CD4-positive, alpha-beta memory T cell (primary cell): ENCODE data around the gene SLC11A1. TPM values are rescaled to one million over a fixed set of nuclear protein-coding genes. Genes with fewer than 3 reads are reported as not detected.

ENCODE experiments used
- CTCF ChIA-PET: fragments of 350-600 bp; sonication (Branson Sonifier 250); formaldehyde crosslinking; loops from one replicate; lab custom pipeline; 2021; ENCODE audit warnings: inconsistent platforms; ENCODE audit not compliant: partially characterized antibody; lab: Charles Lee
- POLR2A ChIA-PET: fragments of 350-600 bp; sonication (Branson Sonifier 250); formaldehyde crosslinking; loops from one replicate; lab custom pipeline; 2021; ENCODE audit not compliant: partially characterized antibody; lab: Charles Lee
- DNase-seq, 5 donors: peaks; one replicate each; pipeline versions ENCODE4 v3.0.0 to v3.0.0-alpha.2; 2020 to 2022; ENCODE audit warnings: mixed read lengths in 1 of 5
- H3K27ac ChIP-seq: one replicate; pipeline ENCODE4 v1.7.0; 2013; ENCODE audit warnings: low read depth, low read length
- H3K27me3 ChIP-seq: 2 replicates; pipeline ENCODE4 v1.7.0; 2013; ENCODE audit warnings: mild to moderate bottlenecking, low read length, moderate library complexity; ENCODE audit not compliant: insufficient read depth
- H3K36me3 ChIP-seq: 2 replicates; pipeline ENCODE4 v1.7.0; 2013; ENCODE audit warnings: mild to moderate bottlenecking, low read length, moderate library complexity; ENCODE audit not compliant: insufficient read depth
- H3K4me1 ChIP-seq: 2 replicates; pipeline ENCODE4 v1.7.0; 2013; ENCODE audit warnings: mild to moderate bottlenecking, low read length, moderate library complexity; ENCODE audit not compliant: insufficient read depth
- H3K4me3 ChIP-seq, 2 donors: one replicate each; pipeline ENCODE4 v1.7.0; 2013; ENCODE audit warnings: low read length in 2 of 2, mild to moderate bottlenecking in 1 of 2
- H3K9me3 ChIP-seq, 2 donors: one replicate each; pipeline ENCODE4 v1.7.0; 2013; ENCODE audit warnings: low read length in 2 of 2, control low read depth in 1 of 2; ENCODE audit not compliant: control insufficient read depth in 1 of 2
- H3K27ac Mint-ChIP-seq, 7 donors: one replicate each; pipeline ENCODE4 v1.8.0; 2020 to 2021; ENCODE audit warnings: mixed read lengths in 7 of 7, mild to moderate bottlenecking in 6 of 7, inconsistent platforms in 3 of 7, moderate library complexity in 3 of 7
- H3K27me3 Mint-ChIP-seq, 2 donors: one replicate each; pipeline ENCODE4 v1.8.0; 2020 to 2021; ENCODE audit warnings: mixed read lengths in 2 of 2
- H3K36me3 Mint-ChIP-seq, 2 donors: one replicate each; pipeline ENCODE4 v1.8.0; 2020 to 2021; ENCODE audit warnings: mixed read lengths in 2 of 2, inconsistent platforms in 1 of 2, mild to moderate bottlenecking in 1 of 2
- H3K4me1 Mint-ChIP-seq, 4 donors: one replicate each; pipeline ENCODE4 v1.8.0; 2020 to 2021; ENCODE audit warnings: mixed read lengths in 4 of 4, mild to moderate bottlenecking in 1 of 4
- H3K4me3 Mint-ChIP-seq, 8 donors: one replicate each; pipeline ENCODE4 v1.8.0; 2020 to 2021; ENCODE audit warnings: mixed read lengths in 8 of 8, mild to moderate bottlenecking in 7 of 8, moderate library complexity in 6 of 8, inconsistent platforms in 3 of 8
- H3K9me3 Mint-ChIP-seq, 8 donors: one replicate each; pipeline ENCODE4 v1.8.0; 2020 to 2021; ENCODE audit warnings: mixed read lengths in 8 of 8, mild to moderate bottlenecking in 5 of 8, inconsistent platforms in 3 of 8, moderate library complexity in 1 of 8
- intact Hi-C: fragments of 100-400 bp; cut with micrococcal nuclease; formaldehyde crosslinking; loops from one replicate; pipeline ENCODE4 v1.15.1; 2023
- polyA plus RNA-seq, 2 donors: library from polyadenylated mRNA; unstranded; fragments of 300-500 nt; fragmentation: Illumina TruSeq; gene quantifications; one replicate each; pipeline ENCODE4 v1.2.3, GENCODE V29; 2021
- total RNA-seq, 2 experiments: library from RNA; stranded (reverse); gene quantifications; one replicate each; pipeline ENCODE4 v1.2.3, GENCODE V29; 2021

SLC11A1 gene
- total and polyA plus RNA-seq, 4 experiments from 2014 or later, result 0.37 to 1.9 (median 1.1) TPM

DNA sequence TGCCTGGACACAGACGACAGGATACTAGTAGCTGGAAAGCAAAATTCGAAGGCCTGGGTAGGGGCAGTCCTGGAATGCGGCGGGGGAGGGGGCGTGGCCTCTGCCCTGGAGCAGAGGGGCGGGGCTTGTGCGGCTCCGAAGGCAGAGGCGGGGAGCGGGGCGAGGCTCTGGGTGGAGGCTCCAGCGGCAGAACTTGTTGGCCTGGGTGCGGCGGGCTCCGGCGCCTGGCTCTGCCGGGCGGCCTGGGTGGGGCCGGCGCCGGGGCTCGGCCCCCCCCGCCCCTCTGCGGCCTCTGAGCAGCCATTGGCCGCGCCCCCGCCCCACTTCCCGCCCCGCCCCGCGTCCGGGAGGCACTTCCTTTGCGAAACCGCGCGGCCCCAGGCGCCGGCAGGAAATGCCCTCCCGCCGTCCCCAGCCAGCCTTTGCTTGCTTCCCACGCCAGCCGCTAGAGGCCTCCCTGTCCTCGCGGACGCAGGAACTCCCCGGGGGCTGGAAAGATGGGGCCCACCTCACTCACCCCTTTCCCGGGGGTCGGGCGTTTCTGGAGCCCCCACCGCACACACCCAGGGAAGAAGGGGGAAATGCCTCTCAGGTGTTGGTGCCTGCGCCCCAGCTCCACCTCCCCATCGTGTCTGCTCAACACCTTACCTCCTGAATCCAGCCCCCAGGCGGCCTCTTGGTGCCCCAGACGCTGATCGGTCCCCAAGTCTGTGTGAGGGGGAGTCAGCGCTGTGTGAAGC is 24.3 kb downstream of the SLC11A1 start:
- H3K27me3 ChIP-seq, result no peaks in the 10 kb centered on the region
- H3K36me3 ChIP-seq, result peaks cover 25% of the 10 kb centered on the region
- Mint-ChIP-seq H3K36me3 (peaks cover 6 to 40% of the 10 kb centered on the region in 2 donors), H3K27ac (peak overlapping the region; percentile 93 to 100 (median 96)), H3K4me1 (peaks cover 32 to 67% (median 50%) of the 10 kb centered on the region in 4 donors), H3K4me3 (peak overlapping the region; percentile 80 to 91 (median 87)), H3K27me3 (no peaks in the 10 kb centered on the region), H3K9me3 (no peaks in the 10 kb centered on the region)
- H3K27ac ChIP-seq, result peak overlapping the region; percentile 71
- CTCF ChIA-PET, result interaction anchor here (0.5 to 2.7 kb wide), 11 partner anchors 10 to 281 kb away, joined by 3 to 18 read pairs (median 4); partner anchors contain the start of genes AAMP and PNKD
- DNase-seq, result peak; percentile 88 to 92 (median 91)
- POLR2A ChIA-PET, result interaction anchor here (0.8 to 6.1 kb wide), 20 partner anchors 9 to 841 kb away, joined by 3 to 109 read pairs (median 4); partner anchors contain the start of genes AAMP, BCS1L, CATIP and PNKD
- peak overlapping the region; percentile 34 to 63 for H3K4me3 ChIP-seq
- no peaks in the 10 kb centered on the region for H3K9me3 ChIP-seq
- intact Hi-C loops, result loop anchor here (1.0 to 5.0 kb wide), 11 partner anchors 10 to 981 kb away; partner anchors contain the start of genes AAMP, CNOT9, DNPEP and PNKD
- peaks cover 62% of the 10 kb centered on the region for H3K4me1 ChIP-seq

DNA sequence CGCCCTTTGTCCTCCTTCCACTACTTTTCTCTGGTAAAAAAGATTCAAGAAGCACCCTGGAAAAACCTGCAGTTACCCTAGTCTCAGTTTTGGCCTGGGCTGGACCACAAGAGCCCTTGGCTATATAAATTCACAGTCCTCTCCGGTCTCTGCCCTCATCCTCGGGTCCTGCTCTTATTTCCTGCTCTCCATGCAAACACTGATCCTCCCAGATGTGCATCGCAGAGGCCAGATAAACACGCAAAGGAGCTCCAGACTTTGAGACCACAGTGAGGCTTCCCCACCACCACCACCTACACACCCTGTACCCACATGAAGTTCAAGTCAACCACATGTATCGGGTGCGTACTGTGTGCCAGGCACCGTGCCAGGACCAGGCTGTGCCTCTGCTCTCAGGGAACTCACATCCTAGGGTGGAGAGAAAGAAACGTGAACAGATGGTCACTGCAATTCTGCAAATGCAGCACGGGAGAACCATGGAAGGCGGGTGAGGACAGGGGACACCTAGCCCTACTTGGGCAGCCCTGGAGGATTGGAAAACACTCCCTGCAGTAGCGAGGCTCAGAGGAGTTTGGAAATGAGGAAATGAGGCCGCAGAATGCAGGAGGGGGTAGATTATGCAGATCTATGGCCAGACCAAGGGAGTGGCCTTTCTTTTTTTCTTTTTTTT is 25.0 kb downstream of the SLC11A1 start:
- intact Hi-C loops, result loop anchor here (1.0 to 5.0 kb wide), 11 partner anchors 11 to 980 kb away; partner anchors contain the start of genes AAMP, CNOT9, DNPEP and PNKD
- Histone ChIP-seq H3K27me3 (no peaks in the 10 kb centered on the region), H3K36me3 (peaks cover 21% of the 10 kb centered on the region), H3K9me3 (no peaks in the 10 kb centered on the region), H3K4me3 (peak overlapping the region; percentile 34 to 63), H3K27ac (peak overlapping the region; percentile 71), H3K4me1 (peaks cover 55% of the 10 kb centered on the region)
- Mint-ChIP-seq H3K27me3 (no peaks in the 10 kb centered on the region), H3K36me3 (peaks cover 6 to 35% of the 10 kb centered on the region in 2 donors), H3K4me1 (peaks cover 31 to 60% (median 45%) of the 10 kb centered on the region in 4 donors), H3K9me3 (no peaks in the 10 kb centered on the region), H3K27ac (peak overlapping the region; percentile 90 to 100 (median 94)), H3K4me3 (peak overlapping the region; percentile 79 to 91 (median 84))
- DNase-seq, result peak; percentile 70 to 77 (median 71)
- ChIA-PET POLR2A (interaction anchor here (0.7 to 6.1 kb wide), 16 partner anchors 10 to 252 kb away, joined by 3 to 109 read pairs (median 4); partner anchors contain the start of genes AAMP, BCS1L, PNKD and TMBIM1), CTCF (interaction anchor here (1.0 to 2.7 kb wide), 8 partner anchors 11 to 281 kb away, joined by 3 to 18 read pairs (median 4); no protein-coding TSS in a partner anchor)

DNA sequence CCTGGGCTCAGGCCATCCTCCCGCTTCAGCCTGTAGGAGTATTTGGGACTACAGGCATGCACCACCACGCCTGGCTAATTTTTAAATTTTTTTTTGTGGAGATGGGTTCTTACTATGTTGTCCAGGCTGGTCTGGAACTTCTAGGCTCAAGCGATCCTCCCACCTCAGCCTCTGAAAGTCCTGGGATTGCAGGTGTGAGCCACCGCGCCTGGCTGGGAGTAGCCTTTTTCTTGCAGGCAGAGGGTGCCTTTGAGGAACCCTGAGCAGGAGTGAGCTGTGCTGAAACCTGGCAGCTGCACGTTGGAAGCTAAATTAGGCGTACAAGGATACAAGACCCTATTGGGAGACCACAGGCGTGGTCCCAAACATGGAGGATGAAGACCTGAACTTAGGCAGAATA is 25.6 kb downstream of the SLC11A1 start:
- Mint-ChIP-seq H3K27ac (peak overlapping the region in 2 of 7 donors; percentile 69 to 100), H3K36me3 (peaks cover 6 to 31% of the 10 kb centered on the region in 2 donors), H3K4me3 (peak overlapping the region in 5 of 8 donors; percentile 24 to 88 (median 40)), H3K4me1 (peaks cover 33 to 57% (median 45%) of the 10 kb centered on the region in 4 donors), H3K27me3 (no peaks in the 10 kb centered on the region), H3K9me3 (no peaks in the 10 kb centered on the region)
- Histone ChIP-seq H3K27ac (no peak overlapping the region), H3K4me3 (no peak overlapping the region), H3K27me3 (no peaks in the 10 kb centered on the region), H3K36me3 (peaks cover 15% of the 10 kb centered on the region), H3K9me3 (no peaks in the 10 kb centered on the region), H3K4me1 (peaks cover 54% of the 10 kb centered on the region)
- ChIA-PET POLR2A (interaction anchor here (0.9 to 6.1 kb wide), 7 partner anchors 11 to 162 kb away, joined by 4 to 109 read pairs (median 5); partner anchors contain the start of gene TMBIM1), CTCF (interaction anchor here (2.7 kb wide), 1 partner anchor 58 kb away, joined by 10 read pairs; no protein-coding TSS in a partner anchor)
- DNase-seq, result no peak
- intact Hi-C loops, result loop anchor here (5.0 kb wide), 3 partner anchors 45 to 980 kb away; partner anchors contain the start of gene DNPEP

GRCh38 chr2:218418321-218418716 is 36.2 kb downstream of the SLC11A1 start:
- no peaks in the 10 kb centered on the region for H3K27me3 ChIP-seq
- Mint-ChIP-seq H3K27me3 (peaks cover 0 to 1% of the 10 kb centered on the region in 2 donors), H3K9me3 (no peaks in the 10 kb centered on the region), H3K4me1 (no peaks in the 10 kb centered on the region), H3K27ac (no peak overlapping the region), H3K4me3 (no peak overlapping the region), H3K36me3 (no peaks in the 10 kb centered on the region)
- ChIA-PET POLR2A (no interaction called here), CTCF (no interaction called here)
- no peak overlapping the region for H3K4me3 ChIP-seq
- H3K9me3 ChIP-seq, result no peaks in the 10 kb centered on the region
- DNase-seq, result no peak
- intact Hi-C loops, result no loop called here
- H3K4me1 ChIP-seq, result no peaks in the 10 kb centered on the region
- H3K27ac ChIP-seq, result no peak overlapping the region
- H3K36me3 ChIP-seq, result no peaks in the 10 kb centered on the region

GRCh38 chr2:218418717-218419458 is 36.8 kb downstream of the SLC11A1 start, which contains the start of gene VIL1:
Gene VIL1, plus strand, starts transcription at chr2:218419123. Its CDS starts 4,656 bp downstream, at chr2:218423779.
- POLR2A ChIA-PET, result no interaction called here
- Histone ChIP-seq H3K4me3 (no peak within 1 kb of the TSS), H3K9me3 (no peaks in the 10 kb centered on the region), H3K4me1 (no peaks in the 10 kb centered on the region), H3K27me3 (no peaks in the 10 kb centered on the region), H3K36me3 (no peaks in the 10 kb centered on the region), H3K27ac (no peak within 1 kb of the TSS)
- H3K9me3 Mint-ChIP-seq, result no peaks in the 10 kb centered on the region
- H3K4me1 Mint-ChIP-seq, result no peaks in the 10 kb centered on the region
- intact Hi-C loops, result no loop called here
- H3K36me3 Mint-ChIP-seq, result no peaks in the 10 kb centered on the region
- no peak for DNase-seq
- peaks cover 0 to 1% of the 10 kb centered on the region in 2 donors for H3K27me3 Mint-ChIP-seq
- H3K4me3 Mint-ChIP-seq, result no peak within 1 kb of the TSS
- CTCF ChIA-PET, result no interaction called here
- H3K27ac Mint-ChIP-seq, result peak within 1 kb of the TSS in 1 of 7 donors; percentile 75

- peak overlapping the region in 1 of 7 donors; percentile 75 for H3K27ac Mint-ChIP-seq
- Histone ChIP-seq H3K27ac (no peak overlapping the region), H3K4me1 (no peaks in the 10 kb centered on the region), H3K27me3 (no peaks in the 10 kb centered on the region), H3K4me3 (no peak overlapping the region), H3K36me3 (no peaks in the 10 kb centered on the region), H3K9me3 (no peaks in the 10 kb centered on the region)
- no peak for DNase-seq
- H3K27me3 Mint-ChIP-seq, result peaks cover 0 to 1% of the 10 kb centered on the region in 2 donors
- no peaks in the 10 kb centered on the region for H3K4me1 Mint-ChIP-seq
- no peaks in the 10 kb centered on the region for H3K9me3 Mint-ChIP-seq
- no peaks in the 10 kb centered on the region for H3K36me3 Mint-ChIP-seq
- ChIA-PET POLR2A (no interaction called here), CTCF (no interaction called here)
- no peak overlapping the region for H3K4me3 Mint-ChIP-seq
- intact Hi-C loops, result no loop called here
Observed at GRCh38 chr2:218419630-218420216, 37.6 kb downstream of the SLC11A1 start.
